Colonic mucosa (tissue), 4 donors: ENCODE results near the gene SLIT1. TPM values are rescaled to one million over a fixed set of nuclear protein-coding genes. Genes with fewer than 3 reads are reported as not detected.

Source experiments
- DNase-seq: peaks from one replicate; pipeline ENCODE4 v3.0.0-alpha.2; 2020
- H3K27ac ChIP-seq: fragments of 200-600 bp; one replicate; pipeline ENCODE4 v1.8.0; 2021
- H3K27me3 ChIP-seq: fragments of 200-600 bp; one replicate; pipeline ENCODE4 v1.8.0; 2021
- H3K36me3 ChIP-seq: fragments of 200-600 bp; one replicate; pipeline ENCODE4 v1.8.0; 2021
- H3K4me1 ChIP-seq: fragments of 200-600 bp; one replicate; pipeline ENCODE4 v1.8.0; 2021; ENCODE audit warnings: mild to moderate bottlenecking
- H3K4me3 ChIP-seq: fragments of 200-600 bp; one replicate; pipeline ENCODE4 v1.8.0; 2021
- H3K9ac ChIP-seq, 2 donors: one replicate each; pipeline ENCODE4 v1.7.0; 2013; ENCODE audit warnings: control low read depth in 2 of 2, low read depth in 2 of 2, low read length in 2 of 2
- H3K9me3 ChIP-seq: fragments of 200-600 bp; one replicate; pipeline ENCODE4 v1.8.0; 2021
- CTCF ChIP-seq: fragments of 200-600 bp; IDR thresholded peaks from one replicate; pipeline ENCODE4 v1.8.0; 2022; ENCODE audit warnings: antibody characterized with exemption, mild to moderate bottlenecking
- intact Hi-C: fragments of 100-400 bp; cut with DNase I; formaldehyde crosslinking; loops from one replicate; pipeline ENCODE4 v1.14.1; 2022
- total RNA-seq, 2 donors: library from RNA; stranded (reverse); fragmentation: NEBNext Ultra II Directional in 1 of 2; extraction: Animal tissue kit (Norgen Biotek cat#: 25700) in 1 of 2; gene quantifications; one replicate each; pipeline ENCODE4 v1.2.1, GENCODE V29; 2021
- donor health status: healthy.
- donor health status: DM: no; HTN: no; CAD: no.
- donor health status: DM: no; HTN: no; CAD: no.

Gene SLIT1
- total RNA-seq, 2 donors from 2014 or later: 0.17 to 0.24 TPM

- TF ChIP-seq CTCF: no peak
- H3K4me3 ChIP-seq: no peak overlapping the region
- H3K36me3 ChIP-seq: no peaks in the 10 kb centered on the region
- H3K27ac ChIP-seq: no peak overlapping the region
- no peak overlapping the region for H3K9ac ChIP-seq
- H3K4me1 ChIP-seq: no peaks in the 10 kb centered on the region
- H3K27me3 ChIP-seq: no peaks in the 10 kb centered on the region
- intact Hi-C loops: no loop called here
- no peak for DNase-seq
- H3K9me3 ChIP-seq: no peaks in the 10 kb centered on the region
Observed at GRCh38 chr10:97174276-97174775, 11.4 kb downstream of the SLIT1 start.

- Histone ChIP-seq H3K27me3 (no peaks in the 10 kb centered on the region), H3K4me3 (no peak overlapping the region), H3K27ac (no peak overlapping the region), H3K9ac (no peak overlapping the region), H3K4me1 (no peaks in the 10 kb centered on the region), H3K36me3 (no peaks in the 10 kb centered on the region), H3K9me3 (no peaks in the 10 kb centered on the region)
- no peak for DNase-seq
- TF ChIP-seq CTCF: no peak
- intact Hi-C loops: no loop called here
Observed at GRCh38 chr10:97173036-97173435, 12.7 kb downstream of the SLIT1 start.

- H3K4me1 ChIP-seq: no peaks in the 10 kb centered on the region
- no peaks in the 10 kb centered on the region for H3K27me3 ChIP-seq
- no peak overlapping the region for H3K9ac ChIP-seq
- DNase-seq: no peak
- intact Hi-C loops: no loop called here
- no peaks in the 10 kb centered on the region for H3K9me3 ChIP-seq
- no peak overlapping the region for H3K27ac ChIP-seq
- H3K4me3 ChIP-seq: no peak overlapping the region
- H3K36me3 ChIP-seq: no peaks in the 10 kb centered on the region
- no peak for TF ChIP-seq CTCF
Observed at GRCh38 chr10:97171001-97171400, 14.8 kb downstream of the SLIT1 start.

GRCh38 chr10:97169911-97170693, 15.7 kb downstream of the SLIT1 start:
- DNase-seq: peak; percentile 67
- H3K4me3 ChIP-seq: no peak overlapping the region
- intact Hi-C loops: no loop called here
- H3K9me3 ChIP-seq: no peaks in the 10 kb centered on the region
- H3K4me1 ChIP-seq: no peaks in the 10 kb centered on the region
- no peak for TF ChIP-seq CTCF
- no peaks in the 10 kb centered on the region for H3K36me3 ChIP-seq
- H3K27me3 ChIP-seq: no peaks in the 10 kb centered on the region
- no peak overlapping the region for H3K27ac ChIP-seq
- H3K9ac ChIP-seq: no peak overlapping the region

- H3K27me3 ChIP-seq: no peaks in the 10 kb centered on the region
- H3K9me3 ChIP-seq: no peaks in the 10 kb centered on the region
- intact Hi-C loops: no loop called here
- no peak overlapping the region for H3K27ac ChIP-seq
- no peak overlapping the region for H3K4me3 ChIP-seq
- no peak for TF ChIP-seq CTCF
- H3K4me1 ChIP-seq: no peaks in the 10 kb centered on the region
- no peak overlapping the region for H3K9ac ChIP-seq
- no peaks in the 10 kb centered on the region for H3K36me3 ChIP-seq
- DNase-seq: no peak
Observed at GRCh38 chr10:97169063-97169462, 16.7 kb downstream of the SLIT1 start.
